Fibroblast of peridontal ligament (primary cell): ENCODE measurements around the gene WNK1.

Source experiments
- DNase-seq: peaks from one replicate; pipeline ENCODE4 v3.0.0-alpha.2; 2010; ENCODE audit errors: extremely low read depth

Gene WNK1

DNA sequence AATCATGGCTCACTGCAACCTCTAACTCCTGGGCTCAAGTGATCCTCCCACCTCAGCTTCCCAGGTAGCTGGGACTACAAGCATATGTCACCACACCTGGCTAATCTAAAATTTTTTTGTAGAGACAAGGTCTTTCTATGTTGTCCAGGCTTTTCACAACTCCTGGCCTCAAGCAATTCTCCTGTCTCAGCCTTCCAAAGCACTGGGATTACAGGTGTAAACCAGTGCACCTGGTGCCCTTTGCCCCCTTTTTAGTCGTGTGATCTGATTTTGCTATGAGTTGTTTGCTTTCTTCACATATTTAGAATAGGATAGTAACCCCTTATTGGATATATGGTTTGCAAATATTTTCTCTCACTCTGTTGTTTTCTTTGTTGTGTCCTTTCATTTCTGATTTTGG is 198.8 kb downstream of the WNK1 start:
- no peak for DNase-seq

DNA sequence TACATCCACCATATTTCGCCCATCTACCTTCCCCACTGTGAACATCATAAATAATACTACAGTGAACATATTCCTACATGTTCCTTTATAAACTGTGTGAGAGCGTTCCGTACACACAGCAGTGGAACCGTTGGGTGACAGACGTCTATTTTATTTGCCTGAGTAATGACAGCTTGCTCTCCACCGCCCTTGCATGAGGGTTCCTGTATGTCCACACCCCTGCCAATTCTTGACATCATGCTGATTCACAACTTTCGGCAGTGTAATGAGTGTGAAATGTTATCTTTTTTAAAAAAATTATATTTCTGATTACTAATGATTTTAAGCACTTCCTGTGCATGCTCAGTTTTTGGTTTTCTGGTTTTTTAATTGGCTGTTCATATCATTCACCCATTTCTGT is 201.4 kb downstream of the WNK1 start:
- peak; percentile 40 for DNase-seq

DNA sequence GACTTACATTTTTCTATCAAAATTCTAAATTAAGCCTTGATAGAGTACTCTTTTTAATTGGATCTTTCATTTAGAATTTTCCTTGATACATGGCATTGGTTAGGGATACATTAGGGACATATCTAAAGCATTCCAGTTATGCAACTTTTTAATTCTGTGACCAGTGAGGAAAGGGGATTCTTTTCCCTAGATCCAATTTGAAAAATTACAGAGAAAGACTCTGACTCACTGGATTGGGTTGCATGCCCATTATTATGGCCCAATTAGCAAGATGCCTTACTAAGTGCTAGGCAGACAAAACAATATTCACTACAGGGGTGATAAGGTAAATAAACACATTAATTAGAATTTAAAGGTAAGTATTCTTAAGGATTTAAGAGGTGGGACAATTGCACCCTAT is 202.4 kb downstream of the WNK1 start:
- DNase-seq: peak; percentile 22

DNA sequence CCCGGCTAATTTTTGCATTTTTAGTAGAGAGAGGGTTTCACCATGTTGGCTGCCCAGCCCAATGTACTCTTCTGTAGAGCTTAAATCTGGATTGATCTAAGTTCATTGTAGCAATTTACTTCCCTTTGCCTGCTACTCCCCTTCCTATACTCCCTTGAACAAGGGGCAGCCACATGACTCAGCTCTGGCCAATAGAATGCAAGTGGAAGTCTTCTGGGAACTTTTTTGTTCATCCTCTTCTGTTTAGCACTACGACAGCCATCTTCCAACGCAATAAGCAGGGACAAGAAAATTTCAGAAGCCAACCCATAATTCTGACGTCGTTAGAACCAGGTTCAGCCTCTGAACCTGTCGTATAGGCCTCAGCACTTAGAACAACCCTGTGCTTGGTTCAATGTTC is 203.6 kb downstream of the WNK1 start:
- DNase-seq: no peak

DNA sequence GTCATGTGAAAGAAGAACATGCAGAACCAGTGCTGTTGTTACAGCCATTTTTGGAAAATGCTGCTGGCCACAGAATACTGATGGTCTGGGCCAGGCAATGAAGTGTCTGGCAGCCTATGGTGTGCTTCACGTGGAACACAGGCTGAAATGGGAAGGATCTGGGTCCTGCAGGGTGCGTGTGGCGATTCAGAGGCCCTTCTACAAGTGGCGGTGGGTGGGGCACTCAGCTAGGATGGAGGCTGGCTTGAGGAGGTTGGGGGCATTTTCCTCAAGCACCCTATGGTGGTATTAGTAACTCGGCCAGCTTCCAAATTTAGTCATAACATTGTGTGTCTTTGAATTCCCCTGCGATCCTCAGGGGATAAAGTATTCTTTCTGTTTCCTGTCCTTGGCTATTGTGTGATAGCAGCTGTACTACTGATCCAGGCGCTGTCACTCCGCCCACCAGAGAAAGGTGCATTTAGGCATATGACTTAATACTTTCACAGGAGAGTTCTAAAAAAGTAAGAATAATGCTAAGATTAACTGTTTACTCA is 206.3 kb downstream of the WNK1 start:
- DNase-seq: no peak
